Right renal cortex interstitium (tissue), 3 donors: ENCODE measurements around the gene RAD51B. TPM values are rescaled to one million over a fixed set of nuclear protein-coding genes. Genes with fewer than 3 reads are reported as not detected.

Experiments
- DNase-seq, 3 donors: peaks; one replicate each; pipeline ENCODE4 v3.0.0-alpha.2; 2013; ENCODE audit warnings: low read depth in 3 of 3, low spot score in 2 of 3
- polyA plus RNA-seq, 3 donors: library from polyadenylated mRNA; unstranded; fragments of 120-200 nt; gene quantifications; one replicate each; pipeline ENCODE4 v1.2.1, GENCODE V29; 2013; ENCODE audit not compliant: insufficient read length in 3 of 3

Gene RAD51B
- polyA plus RNA-seq, 3 donors = 11.3 to 11.9 (median 11.6) TPM

DNA sequence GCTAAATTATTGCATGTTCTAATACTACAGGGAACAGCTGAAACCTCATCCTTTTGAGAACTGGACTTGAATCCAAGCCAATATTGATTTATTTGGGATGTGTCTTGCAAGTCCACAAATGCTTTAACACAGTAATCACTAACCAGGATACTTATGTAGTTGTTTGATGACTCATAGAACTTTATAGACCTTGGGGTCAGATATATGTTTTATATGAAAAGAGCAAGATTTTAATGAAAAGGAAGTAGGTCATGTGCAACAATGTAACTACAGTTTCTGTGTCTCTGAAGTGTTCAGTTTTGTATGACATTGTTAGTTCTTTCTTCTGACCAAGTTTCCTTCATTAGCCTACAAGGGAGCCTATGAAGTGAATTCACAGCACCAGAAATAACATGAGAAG lies 621.2 kb downstream of the RAD51B start:
- no peak for DNase-seq

DNA sequence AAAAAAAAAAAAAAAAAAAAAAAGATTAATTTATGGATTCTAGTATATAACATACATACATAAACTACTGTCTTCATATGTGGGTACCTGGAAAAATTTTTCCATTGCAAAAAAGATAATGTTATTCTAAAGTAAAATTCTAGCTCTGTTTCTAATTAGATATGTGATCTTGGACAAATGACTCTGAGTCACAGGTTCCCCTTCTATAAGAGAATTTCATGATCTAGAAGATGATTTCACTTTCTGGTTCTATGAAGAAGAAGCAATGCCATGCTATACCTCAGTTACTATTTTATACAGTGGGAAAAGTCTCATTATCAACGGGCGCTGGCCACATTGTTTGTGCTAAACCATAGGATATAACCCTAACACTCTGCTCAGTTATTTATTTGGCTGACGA lies 622.0 kb downstream of the RAD51B start:
- no peak for DNase-seq

DNA sequence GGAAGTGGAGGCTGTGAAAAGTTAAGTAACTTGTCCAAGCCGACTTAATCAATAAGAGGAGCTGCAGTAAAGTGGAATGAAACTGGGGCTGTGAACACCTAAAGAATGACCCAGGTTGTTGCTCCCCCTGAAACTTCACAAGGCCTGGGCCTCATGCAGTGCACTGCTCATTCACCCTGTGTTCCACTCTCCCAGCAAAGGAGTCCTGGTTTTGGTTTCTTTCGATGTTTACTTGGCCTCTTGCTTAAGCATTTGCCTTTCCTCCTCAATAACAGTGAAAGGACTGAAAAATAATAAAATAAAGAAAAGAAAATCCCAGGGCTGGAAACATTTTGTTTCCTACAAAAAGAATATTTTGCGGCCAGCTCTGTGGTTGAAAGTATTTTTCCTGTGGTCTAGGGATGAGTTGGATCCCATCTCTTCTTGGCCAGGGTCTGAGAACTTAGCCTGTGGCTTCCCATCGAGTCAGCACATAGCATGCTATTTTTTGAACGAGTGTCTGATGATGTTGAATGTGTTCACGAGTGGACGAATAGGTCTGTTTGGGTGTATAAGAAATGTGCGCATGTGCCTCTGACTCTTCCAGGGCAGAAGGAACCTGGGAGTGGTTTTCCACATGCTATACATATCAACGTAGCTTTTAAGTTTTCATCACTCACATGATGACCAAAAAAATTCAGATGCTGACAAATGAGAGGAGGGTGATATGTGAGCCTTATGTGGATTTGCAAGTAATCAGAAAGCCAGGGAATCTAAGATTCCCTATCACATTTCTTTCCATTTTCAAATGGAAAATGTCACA lies 623.5 kb downstream of the RAD51B start:
- no peak for DNase-seq

DNA sequence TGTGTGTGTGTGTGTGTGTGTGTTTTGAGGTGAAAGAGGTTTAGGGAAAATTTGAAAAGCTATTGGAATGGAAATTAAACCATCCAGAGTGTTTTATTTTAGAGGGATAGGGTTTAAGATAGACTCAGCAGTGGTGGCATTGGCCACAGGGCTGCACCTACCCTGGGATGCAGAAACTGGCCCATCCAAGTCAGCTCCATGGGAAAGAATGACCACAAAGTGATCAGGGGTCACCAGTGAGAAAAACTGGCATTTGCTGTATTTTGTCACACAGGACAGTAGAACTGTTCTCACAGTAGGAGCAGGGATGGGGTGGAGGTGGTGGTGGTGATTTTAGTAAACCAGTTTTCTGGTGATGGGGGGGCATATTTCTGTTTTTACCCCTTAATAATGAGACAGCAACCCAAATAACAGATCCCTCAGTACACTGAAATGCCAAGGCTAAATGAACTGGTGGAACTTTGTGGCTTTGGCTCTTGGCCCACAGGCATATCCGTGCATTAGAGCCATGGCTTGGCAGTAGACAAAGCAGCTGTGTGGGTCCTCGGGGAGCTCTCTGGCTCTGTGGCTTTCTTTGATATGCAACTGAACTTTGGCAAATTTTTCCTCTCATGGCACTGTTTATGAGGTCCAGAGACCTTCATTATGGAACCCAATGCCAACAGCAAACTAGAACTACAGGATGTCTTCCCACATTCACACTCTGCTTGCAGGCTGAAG lies 625.0 kb downstream of the RAD51B start:
- DNase-seq = no peak

DNA sequence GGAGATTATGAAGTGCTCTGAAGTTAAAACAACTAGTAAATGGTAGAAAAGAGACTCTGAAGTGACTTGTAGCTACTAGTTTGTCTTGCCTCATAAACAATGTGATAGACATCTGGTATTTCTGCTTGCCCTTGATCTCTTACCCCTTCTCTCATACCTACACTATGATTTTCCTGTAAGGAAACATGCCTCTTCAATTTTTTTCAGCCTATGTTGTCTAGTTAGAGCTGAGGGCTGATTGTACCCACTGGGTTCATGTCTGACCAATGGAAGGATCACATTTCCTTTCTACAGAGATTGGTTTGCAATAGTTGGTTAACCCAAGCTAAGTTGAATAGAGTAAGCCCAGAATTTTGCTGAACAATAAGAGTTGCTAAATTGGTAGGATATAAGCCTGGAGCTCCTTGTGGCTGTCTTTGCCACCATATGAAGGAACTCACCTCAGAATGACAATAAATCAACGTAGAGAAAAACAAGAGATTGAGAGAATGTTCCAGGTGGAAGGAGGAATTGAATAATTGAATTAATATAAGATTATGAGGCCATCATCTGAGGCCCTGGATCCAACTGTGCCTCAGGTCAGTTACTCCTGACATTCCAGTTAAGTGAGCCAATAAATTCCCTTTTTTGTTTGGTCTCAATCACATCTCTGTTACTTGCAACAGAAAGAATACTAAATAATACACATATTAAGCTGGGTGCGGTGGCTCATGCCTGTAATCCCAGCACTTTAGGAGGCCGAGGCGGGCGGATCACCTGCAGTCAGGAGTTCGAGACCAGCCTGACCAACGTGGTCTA lies 626.9 kb downstream of the RAD51B start:
- no peak for DNase-seq

DNA sequence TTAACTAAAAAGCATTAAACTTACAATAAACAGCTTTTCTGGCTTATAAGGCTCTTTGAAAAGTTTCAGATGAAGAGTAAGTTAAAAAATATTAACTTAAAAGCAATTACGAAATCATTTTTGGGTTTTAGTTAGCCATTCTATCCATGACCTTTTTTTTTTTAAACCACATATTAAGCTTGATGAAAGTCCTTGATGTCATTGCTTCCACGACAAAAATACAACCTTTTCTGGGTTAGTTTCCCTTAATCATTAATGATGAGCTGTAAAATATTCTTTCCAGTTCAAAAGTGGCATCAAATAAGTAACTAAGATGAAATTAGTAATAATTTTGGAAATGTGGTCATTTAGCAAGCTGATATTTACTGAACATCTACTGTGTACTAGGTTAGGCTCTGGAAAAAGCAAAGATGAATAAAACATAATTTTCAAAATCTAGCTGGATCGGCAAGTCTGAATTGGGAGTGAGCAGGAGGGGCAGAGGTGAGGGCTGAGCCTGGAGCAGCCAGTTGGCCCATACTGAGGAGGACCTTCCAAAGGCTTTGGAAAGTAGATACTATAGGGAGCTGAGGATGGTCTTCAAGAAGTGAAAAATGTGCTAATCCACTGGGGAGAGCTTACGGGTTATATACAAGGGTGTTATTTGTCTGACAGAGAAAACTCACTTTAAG lies 628.1 kb downstream of the RAD51B start:
- DNase-seq = no peak

DNA sequence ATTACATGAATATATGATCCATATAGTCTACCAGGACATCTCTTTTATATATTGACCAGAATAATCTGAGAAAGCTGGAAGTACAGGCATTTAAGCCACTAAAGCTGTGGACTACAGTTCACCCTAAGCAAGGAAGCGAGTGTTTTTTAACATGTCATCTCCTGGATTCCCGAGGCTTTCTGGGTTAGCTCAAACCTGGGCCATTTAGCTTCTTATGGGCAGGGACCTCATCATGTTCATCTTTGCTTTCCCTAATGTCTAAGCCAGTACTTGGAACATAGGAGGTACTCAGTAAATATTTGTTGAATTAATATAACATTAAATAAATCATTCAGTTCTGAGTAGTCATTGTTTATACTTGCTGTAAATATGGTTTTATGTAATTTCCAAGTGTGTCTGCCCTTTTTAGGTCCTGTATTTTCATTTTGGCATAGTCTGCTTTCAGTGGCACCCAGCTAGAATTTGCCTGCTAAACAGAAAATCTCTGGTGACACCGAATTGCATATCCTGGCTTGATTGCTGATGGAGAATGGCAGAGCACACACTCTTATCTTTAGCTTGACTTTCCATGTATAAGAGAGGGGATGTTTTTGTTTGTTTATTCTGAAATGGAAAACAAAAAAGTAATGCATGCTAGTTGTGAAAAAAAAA lies 628.8 kb downstream of the RAD51B start:
- DNase-seq = no peak

DNA sequence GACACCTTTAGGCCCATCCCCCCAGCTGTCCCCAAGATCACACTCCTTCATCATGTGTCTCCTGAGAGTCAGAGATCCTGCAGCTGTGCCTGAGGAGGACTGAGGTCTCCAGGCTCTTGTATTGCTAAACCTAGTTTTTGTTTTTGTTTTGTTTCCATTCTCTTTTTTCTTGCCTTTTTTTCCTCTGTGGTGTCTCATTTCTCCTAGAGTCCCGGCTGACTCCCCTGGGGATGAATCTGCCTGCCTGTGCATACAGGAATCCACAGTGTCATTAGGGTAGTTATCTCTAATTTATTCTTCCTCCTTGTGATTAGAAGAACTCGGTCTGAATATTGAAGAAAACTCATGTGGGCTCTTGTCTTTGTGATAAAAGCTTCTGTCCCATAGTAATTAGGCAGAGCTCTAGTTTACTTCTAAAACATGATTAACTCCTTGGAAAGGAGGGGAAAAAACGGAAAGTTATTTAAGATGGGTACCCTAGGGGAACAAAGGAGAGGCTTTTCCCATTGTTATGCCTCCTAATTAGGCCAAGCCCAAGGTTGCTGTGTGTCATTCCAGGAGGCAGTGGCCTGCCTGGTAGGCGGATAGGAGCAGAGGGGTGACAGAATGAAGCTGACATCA lies 630.1 kb downstream of the RAD51B start:
- no peak for DNase-seq

DNA sequence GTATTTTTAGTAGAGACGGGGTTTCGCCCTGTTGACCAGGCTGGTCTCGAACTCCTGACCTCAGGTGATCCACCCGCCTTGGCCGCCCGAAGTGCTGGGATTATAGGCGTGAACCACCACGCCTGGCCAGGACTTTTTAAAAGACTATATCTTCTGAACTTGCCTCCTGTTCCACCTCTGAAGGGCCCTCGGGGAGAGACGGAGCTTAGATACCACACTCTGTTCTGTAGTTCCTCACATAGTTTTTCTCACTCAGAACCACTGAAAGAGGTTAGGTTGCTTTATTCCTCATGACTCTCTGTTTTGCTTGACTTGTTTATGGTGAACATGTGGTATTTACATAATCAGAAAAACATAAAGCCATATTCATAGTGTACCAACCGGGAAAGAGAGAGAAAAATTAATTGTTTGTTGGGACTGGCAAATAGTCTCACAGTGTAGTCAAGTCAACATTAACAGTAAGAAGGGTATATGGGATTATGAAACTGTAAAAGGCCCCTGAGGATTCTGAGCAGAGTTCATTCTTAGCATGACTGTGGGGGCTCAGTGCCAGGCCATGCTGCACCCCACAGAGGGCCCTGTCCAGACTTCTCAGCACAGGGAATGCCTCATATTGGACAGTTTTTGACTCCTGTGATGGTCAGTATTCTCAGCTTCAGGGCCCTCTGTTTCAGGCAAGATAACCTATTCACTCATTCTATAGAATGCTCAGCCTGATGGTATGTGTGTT lies 631.0 kb downstream of the RAD51B start:
- DNase-seq = no peak

DNA sequence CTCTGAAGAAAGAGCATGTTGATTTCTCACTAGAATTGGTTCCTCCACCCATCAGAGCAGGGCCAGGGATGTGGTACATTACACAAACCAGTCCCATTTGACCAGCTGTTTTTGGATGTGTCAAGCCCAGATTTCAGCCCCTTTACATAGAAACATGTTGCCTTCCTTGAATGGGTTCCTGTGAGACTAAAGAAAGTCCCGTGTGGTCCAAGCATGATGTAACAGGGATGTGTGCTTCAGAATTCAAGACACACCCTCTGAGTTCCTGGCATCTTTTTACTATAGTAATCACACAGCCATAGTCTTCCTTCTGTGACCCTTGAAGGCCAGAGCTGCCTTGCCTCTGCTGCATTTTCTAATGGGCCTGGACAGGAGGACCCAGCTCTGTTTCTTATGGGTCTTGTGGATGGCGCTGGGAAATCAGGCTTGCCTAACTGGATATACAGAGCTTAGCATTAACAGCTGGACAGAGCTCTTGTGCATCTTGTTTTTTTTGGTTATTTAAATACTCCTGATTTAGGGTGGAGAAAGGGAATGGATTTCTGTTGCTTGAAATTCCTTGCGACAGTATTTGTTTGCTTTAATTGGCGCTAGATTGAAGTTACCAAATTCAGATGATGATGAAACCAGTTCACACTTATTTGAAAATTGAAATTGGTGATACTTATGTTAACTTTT lies 632.3 kb downstream of the RAD51B start:
- no peak for DNase-seq

DNA sequence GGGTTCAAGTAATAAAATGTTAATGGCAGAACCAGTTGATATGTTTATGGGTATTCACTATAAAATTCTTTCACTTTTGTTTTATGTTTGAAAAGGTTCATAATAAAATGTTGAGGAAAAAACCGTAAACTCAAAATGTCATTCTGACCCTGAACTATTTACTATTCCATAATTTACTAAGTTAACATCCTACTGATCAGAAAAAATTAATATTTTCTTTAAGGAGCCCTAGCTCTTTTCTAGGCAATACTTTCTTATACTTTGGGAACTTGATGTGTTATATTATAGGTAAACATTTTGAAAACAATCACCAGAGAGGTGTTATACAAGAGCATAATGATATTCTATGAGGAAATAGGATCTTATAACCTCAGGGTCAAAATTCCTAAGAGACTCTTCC lies 638.7 kb downstream of the RAD51B start:
- DNase-seq = no peak

DNA sequence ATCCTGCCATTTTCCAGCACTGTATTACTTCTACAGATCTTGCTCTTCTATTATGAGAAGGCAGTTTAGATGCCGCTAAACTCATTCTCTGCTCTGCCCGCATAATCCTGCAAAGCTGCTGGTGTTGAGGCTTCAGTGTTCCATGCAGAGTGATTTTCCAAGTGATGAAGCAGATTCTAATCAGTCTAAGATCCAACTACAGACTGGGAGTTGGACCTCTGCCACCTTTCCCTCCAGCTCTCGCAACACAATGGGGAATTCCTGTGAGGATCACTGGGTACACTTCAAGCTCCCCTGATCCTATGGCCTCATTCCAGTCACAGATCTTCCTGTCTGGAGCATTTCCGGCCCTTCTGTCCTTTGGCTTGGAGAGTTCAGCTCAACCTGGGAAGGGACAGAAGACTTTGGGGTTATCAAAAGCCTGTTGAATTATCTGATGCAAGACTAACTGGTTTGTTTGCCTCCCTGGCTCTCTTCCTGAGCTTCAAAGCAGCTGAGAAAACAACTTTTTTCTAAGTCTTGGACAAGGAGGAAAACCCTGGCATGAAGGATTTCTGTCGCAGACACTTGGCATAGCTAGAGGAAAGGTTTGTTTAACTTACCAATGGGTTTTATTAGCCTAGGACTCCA lies 639.4 kb downstream of the RAD51B start:
- DNase-seq = no peak

DNA sequence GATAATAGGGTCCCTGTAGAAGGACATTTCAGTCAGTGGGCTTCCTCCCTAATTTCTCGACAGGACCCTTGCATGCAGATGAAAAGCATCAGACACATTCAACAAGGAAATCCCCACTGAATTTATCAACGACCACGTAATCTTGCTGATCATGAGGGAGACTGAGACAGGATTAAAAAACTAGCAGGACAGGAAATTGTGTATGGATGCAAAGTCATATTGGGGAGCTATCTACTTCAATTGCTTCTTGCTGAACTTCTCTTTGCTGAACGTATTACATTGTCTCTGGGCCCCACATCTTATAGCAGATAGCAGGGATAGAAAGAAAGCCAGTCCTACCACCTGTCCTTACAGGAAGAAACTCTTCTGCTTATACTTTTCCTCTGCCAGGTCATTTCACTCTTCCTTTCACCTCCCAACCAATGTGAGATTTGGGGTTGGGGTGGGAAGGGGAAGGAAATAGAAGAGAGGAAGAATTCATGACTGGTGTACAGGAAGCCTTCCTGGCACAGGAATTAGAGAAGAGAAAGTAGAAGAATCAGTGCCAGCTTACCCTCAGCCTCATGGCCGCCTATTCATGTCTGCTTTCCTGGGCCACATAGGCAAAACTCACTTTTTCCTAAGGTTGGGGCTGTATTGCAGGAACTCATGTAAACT lies 640.0 kb downstream of the RAD51B start:
- no peak for DNase-seq

DNA sequence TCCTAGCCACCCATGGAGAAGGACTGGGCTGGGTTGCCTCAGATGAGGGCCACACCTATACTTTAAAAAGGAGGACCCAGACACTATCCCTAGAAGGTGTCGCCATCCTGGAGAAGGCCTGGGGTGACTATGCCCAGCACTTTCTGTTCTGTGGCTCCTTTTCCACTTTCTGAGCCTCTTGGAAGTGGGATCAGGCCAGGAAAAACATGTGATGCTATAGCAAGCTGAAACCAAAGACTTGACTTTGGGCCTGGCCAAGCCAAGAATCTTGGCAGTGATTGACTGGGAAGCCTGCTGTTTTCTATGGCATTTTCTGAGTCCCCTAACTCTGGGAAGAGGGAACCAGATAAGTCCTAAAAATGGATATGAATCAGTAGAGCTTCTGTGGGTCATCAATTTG lies 641.0 kb downstream of the RAD51B start:
- no peak for DNase-seq

DNA sequence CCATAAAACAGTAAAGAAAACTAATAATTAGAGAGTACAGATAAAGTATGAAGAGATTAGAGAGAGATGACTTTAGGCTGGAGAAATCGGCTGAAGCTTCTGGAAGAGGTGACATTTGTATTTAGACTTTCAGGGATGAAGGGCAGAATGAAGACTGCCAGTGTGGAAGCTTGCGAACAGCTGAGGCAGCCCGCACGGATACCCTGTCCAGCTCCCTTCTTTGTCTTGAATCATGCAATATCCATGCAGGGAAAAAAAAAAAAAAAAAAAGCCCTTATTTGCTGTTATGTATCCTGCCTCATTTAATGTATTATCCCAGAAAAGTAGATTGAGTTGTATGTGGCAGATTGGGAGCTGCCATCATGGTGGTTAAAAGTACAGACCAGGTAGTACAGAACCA lies 641.5 kb downstream of the RAD51B start:
- DNase-seq = no peak

DNA sequence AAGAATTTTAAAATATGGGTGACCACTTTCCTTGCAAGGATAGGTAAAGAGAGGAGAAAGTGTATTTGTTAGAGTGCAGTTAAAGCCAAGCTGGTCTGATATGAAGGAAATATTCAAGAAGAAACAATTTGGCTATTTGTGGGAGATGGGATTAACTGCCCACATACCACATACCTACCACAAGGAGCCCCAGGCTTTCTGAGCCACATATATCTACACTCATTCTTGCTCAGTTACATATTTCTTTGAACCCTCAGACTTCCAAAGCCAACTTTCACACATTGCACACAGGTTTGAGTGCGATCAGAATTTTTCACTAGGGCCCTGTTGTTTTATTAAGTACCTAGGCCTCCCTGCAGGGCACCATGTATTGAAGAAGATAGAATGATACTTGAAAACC lies 643.1 kb downstream of the RAD51B start:
- DNase-seq = no peak

DNA sequence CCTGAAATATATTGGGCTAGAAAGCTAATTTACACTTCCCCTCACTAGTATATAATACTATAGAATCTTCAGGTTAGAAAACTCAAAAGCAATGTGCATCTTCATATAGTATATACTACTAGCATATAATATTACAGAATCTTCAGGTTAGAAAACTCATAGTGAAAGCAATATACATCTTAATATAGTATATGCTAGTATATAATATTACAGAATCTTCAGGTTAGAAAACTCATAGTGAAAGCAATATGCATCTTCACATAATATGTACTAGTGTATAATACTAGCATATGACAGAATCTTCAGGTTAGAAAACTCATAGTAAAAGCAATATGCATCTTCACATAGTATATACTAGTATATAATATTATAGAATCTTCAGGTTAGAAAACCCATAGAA lies 643.7 kb downstream of the RAD51B start:
- DNase-seq = no peak
